ENCODE results near the gene NEB.

NEB gene

GRCh38 chr2:151640087-151640486 lies 94.2 kb downstream of the NEB start:
- no peak overlapping the region for H3K4me3 ChIP-seq (ENCODE audit: low read length)
- TF ChIP-seq CTCF (conservative IDR thresholded peaks at IDR 0.05; ENCODE audit: low read depth, low read length), result no peak
- DNase-seq (ENCODE audit: low read depth), result no peak

GRCh38 chr2:151638990-151639389 lies 95.3 kb downstream of the NEB start:
- no peak for TF ChIP-seq CTCF (conservative IDR thresholded peaks at IDR 0.05; ENCODE audit: low read depth, low read length)
- no peak overlapping the region for H3K4me3 ChIP-seq (ENCODE audit: low read length)
- DNase-seq (ENCODE audit: low read depth), result no peak

GRCh38 chr2:151638191-151638933 lies 95.9 kb downstream of the NEB start:
- no peak overlapping the region for H3K4me3 ChIP-seq (ENCODE audit: low read length)
- TF ChIP-seq CTCF (conservative IDR thresholded peaks at IDR 0.05; ENCODE audit: low read depth, low read length), result no peak
- DNase-seq (ENCODE audit: low read depth), result no peak

GRCh38 chr2:151637271-151637781 lies 97.0 kb downstream of the NEB start:
- TF ChIP-seq CTCF (conservative IDR thresholded peaks at IDR 0.05; ENCODE audit: low read depth, low read length), result peak; percentile 31
- H3K4me3 ChIP-seq (ENCODE audit: low read length), result no peak overlapping the region
- DNase-seq (ENCODE audit: low read depth), result no peak

- no peak overlapping the region for H3K4me3 ChIP-seq (ENCODE audit: low read length)
- TF ChIP-seq CTCF (conservative IDR thresholded peaks at IDR 0.05; ENCODE audit: low read depth, low read length), result no peak
- DNase-seq (ENCODE audit: low read depth), result no peak
Observed at GRCh38 chr2:151634736-151635467, 99.4 kb downstream of the NEB start.

GRCh38 chr2:151632993-151633565 lies 101.2 kb downstream of the NEB start:
- no peak overlapping the region for H3K4me3 ChIP-seq (ENCODE audit: low read length)
- TF ChIP-seq CTCF (conservative IDR thresholded peaks at IDR 0.05; ENCODE audit: low read depth, low read length), result peak; percentile 15
- DNase-seq (ENCODE audit: low read depth), result no peak
